Gastroesophageal sphincter (tissue), 3 donors: ENCODE data around the gene RAB6B.

Experiments used
- CTCF ChIP-seq, 4 experiments: fragments of 200-600 bp in 2 of 4; fragments of 450-650 bp in 2 of 4; sonication (generic) in 1 of 4; IDR thresholded peaks; one replicate each; pipeline ENCODE4 v1.5.1; 2017 to 2019; ENCODE audit warnings: antibody characterized with exemption in 4 of 4, mild to moderate bottlenecking in 2 of 4, moderate library complexity in 2 of 4
- POLR2A ChIP-seq, 2 donors: fragments of 450-650 bp; IDR thresholded peaks; one replicate each; pipeline ENCODE4 v1.6.1; 2017; ENCODE audit warnings: antibody characterized with exemption in 2 of 2, mild to moderate bottlenecking in 2 of 2, moderate library complexity in 1 of 2
- POLR2AphosphoS5 ChIP-seq: sonication (generic); formaldehyde crosslinking; IDR thresholded peaks from one replicate; pipeline ENCODE4 v1.6.1; 2017; ENCODE audit warnings: antibody characterized with exemption

- TF ChIP-seq POLR2A (IDR thresholded peaks at IDR 0.05) (no peak), POLR2AphosphoS5 (no peak), CTCF (IDR thresholded peaks at IDR 0.05) (no peak)
Measured at GRCh38 chr3:133915685-133916658, 20.3 kb upstream of the RAB6B start.
